Measurements from ENCODE around the gene LENG8.

GRCh38 chr19:54418930-54419800, 29.8 kb upstream of the LENG8 start:
- TF ChIP-seq ZNF433 (tag by site-specific recombination; IDR thresholded peaks at IDR 0.05; ENCODE audit: low read depth): no peak
- TF ChIP-seq ZBTB21 (tag by site-specific recombination; IDR thresholded peaks at IDR 0.05): no peak
- TF ChIP-seq HOXD13 (CRISPR knock-in tag; IDR thresholded peaks at IDR 0.05; ENCODE audit: borderline replicate concordance): no peak
- TF ChIP-seq CTCF (tag by site-specific recombination; IDR thresholded peaks at IDR 0.05): no peak
- no peak for TF ChIP-seq PRDM1 (tag by site-specific recombination; IDR thresholded peaks at IDR 0.05)
- no peak for TF ChIP-seq ZNF274 (IDR thresholded peaks at IDR 0.05; ENCODE audit: low read length)
- TF ChIP-seq ZNF274 (tag by site-specific recombination; IDR thresholded peaks at IDR 0.05; ENCODE audit: borderline replicate concordance): no peak
- no peak for TF ChIP-seq ZNF423 (tag by site-specific recombination; IDR thresholded peaks at IDR 0.05)
- no peak for TF ChIP-seq ZNF19 (tag by site-specific recombination; IDR thresholded peaks at IDR 0.05; ENCODE audit: low read depth)
- no peak for TF ChIP-seq ZNF175 (tag by site-specific recombination; IDR thresholded peaks at IDR 0.05)
- no peak for TF ChIP-seq ZNF561 (tag by site-specific recombination; IDR thresholded peaks at IDR 0.05; ENCODE audit: borderline replicate concordance)
- TF ChIP-seq ZNF629 (tag by site-specific recombination; IDR thresholded peaks at IDR 0.05): no peak
- TF ChIP-seq ZNF223 (tag by site-specific recombination; IDR thresholded peaks at IDR 0.05): no peak

Measured in HEK293 (cell line).